ENCODE results near the gene MGAT3. TPM values are rescaled to one million over a fixed set of nuclear protein-coding genes. Genes with fewer than 3 reads are reported as not detected.

MGAT3 gene
- total RNA-seq, 1 experiment from 2014 or later = 0.57 TPM

DNA sequence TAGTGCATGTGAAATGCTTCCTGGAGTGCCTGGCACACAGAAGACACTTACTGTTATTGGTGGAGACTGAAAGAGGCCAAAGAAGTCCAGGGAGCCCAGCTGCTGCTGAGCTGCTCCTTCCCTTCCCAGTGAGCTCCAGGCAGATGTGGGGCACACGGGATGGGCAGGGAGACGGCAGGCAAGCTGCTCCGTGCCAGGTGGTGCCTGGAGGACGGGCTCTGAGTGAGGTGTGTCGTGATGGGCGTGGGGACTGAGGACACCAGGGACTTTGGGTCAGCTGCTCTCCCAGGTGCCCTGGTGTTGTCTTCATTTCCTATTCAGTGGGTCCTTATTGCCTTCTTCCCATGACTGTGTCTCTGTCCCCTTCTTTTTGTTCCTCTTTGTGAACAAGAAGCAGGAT lies 37.7 kb upstream of the MGAT3 start:
- POLR2A ChIA-PET = no interaction called here
- H3K27ac ChIP-seq (ENCODE audit: low read length) = no peak overlapping the region
- DNase-seq (ENCODE audit: low read depth, low spot score) = no peak
- in situ Hi-C loops (cut with HindIII; ENCODE audit: low pct_unique_long_range_greater_than_20kb, low sequenced_read_pairs) (no loop called here), intact Hi-C loops (cut with micrococcal nuclease; ENCODE audit: unreplicated experiment) (no loop called here)
- TF ChIP-seq, protein P1, sequence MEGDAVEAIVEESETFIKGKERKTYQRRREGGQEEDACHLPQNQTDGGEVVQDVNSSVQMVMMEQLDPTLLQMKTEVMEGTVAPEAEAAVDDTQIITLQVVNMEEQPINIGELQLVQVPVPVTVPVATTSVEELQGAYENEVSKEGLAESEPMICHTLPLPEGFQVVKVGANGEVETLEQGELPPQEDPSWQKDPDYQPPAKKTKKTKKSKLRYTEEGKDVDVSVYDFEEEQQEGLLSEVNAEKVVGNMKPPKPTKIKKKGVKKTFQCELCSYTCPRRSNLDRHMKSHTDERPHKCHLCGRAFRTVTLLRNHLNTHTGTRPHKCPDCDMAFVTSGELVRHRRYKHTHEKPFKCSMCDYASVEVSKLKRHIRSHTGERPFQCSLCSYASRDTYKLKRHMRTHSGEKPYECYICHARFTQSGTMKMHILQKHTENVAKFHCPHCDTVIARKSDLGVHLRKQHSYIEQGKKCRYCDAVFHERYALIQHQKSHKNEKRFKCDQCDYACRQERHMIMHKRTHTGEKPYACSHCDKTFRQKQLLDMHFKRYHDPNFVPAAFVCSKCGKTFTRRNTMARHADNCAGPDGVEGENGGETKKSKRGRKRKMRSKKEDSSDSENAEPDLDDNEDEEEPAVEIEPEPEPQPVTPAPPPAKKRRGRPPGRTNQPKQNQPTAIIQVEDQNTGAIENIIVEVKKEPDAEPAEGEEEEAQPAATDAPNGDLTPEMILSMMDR (IDR thresholded peaks at IDR 0.05) = no peak
- no peak for TF ChIP-seq POLR2AphosphoS5 (IDR thresholded peaks at IDR 0.05; ENCODE audit: low read depth, low read length)
- no peak for TF ChIP-seq TCF7L2 (IDR thresholded peaks at IDR 0.05; ENCODE audit: low read depth, low read length)
- no peak for TF ChIP-seq SIN3A (IDR thresholded peaks at IDR 0.05; ENCODE audit: borderline replicate concordance, insufficient read depth, low read depth, low read length)
- TF ChIP-seq, protein P2, sequence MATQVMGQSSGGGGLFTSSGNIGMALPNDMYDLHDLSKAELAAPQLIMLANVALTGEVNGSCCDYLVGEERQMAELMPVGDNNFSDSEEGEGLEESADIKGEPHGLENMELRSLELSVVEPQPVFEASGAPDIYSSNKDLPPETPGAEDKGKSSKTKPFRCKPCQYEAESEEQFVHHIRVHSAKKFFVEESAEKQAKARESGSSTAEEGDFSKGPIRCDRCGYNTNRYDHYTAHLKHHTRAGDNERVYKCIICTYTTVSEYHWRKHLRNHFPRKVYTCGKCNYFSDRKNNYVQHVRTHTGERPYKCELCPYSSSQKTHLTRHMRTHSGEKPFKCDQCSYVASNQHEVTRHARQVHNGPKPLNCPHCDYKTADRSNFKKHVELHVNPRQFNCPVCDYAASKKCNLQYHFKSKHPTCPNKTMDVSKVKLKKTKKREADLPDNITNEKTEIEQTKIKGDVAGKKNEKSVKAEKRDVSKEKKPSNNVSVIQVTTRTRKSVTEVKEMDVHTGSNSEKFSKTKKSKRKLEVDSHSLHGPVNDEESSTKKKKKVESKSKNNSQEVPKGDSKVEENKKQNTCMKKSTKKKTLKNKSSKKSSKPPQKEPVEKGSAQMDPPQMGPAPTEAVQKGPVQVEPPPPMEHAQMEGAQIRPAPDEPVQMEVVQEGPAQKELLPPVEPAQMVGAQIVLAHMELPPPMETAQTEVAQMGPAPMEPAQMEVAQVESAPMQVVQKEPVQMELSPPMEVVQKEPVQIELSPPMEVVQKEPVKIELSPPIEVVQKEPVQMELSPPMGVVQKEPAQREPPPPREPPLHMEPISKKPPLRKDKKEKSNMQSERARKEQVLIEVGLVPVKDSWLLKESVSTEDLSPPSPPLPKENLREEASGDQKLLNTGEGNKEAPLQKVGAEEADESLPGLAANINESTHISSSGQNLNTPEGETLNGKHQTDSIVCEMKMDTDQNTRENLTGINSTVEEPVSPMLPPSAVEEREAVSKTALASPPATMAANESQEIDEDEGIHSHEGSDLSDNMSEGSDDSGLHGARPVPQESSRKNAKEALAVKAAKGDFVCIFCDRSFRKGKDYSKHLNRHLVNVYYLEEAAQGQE (IDR thresholded peaks at IDR 0.05; ENCODE audit: insufficient read depth in 1 of 2, low read depth in 2 of 2, low read length in 1 of 2) = no peak
- no peaks in the 10 kb centered on the region for H3K4me1 ChIP-seq (ENCODE audit: control insufficient read depth, insufficient read depth, low read length)
- H3K36me3 ChIP-seq (ENCODE audit: control insufficient read depth, insufficient read depth, low read length) = 0 out of 2 replicates have a peak, but pooled peaks cover 3% of the 10 kb centered on the region
- H3K4me3 ChIP-seq (ENCODE audit: low read depth in 2 of 2, low read length in 2 of 2) = no peak overlapping the region
- ATAC-seq = no peak
- H3K9me3 ChIP-seq (ENCODE audit: control insufficient read depth, insufficient read depth, low read depth, low read length) = no peaks in the 10 kb centered on the region
- no TSS peak for BruUV-seq (replicated peaks)
- no peaks in the 10 kb centered on the region for H3K27me3 ChIP-seq (ENCODE audit: control insufficient read depth, insufficient read depth, low read length)
- CTCF ChIA-PET = no interaction called here

DNA sequence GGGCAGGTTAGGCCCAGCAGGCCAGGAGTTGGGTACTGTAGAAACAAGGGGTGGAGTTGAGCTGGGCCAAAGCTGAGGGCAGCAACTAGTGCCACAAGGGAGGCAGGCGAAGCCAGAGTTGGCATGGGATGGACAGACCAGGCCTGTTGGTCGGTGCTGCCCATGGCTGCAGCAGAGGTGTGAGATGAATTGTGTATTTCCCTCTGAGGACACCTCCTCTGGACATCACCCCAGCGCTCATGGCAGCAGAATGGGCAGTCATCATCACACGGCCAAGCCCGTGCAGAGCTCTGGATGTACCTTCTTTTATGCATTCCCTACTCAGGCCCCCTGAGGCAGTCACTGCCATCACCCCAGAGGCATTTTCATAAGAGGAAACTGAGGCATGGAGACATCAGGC lies 36.9 kb upstream of the MGAT3 start:
- Histone ChIP-seq H3K36me3 (ENCODE audit: control insufficient read depth, insufficient read depth, low read length) (0 out of 2 replicates have a peak, but pooled peaks cover 3% of the 10 kb centered on the region), H3K4me3 (ENCODE audit: low read depth in 2 of 2, low read length in 2 of 2) (no peak overlapping the region), H3K4me1 (ENCODE audit: control insufficient read depth, insufficient read depth, low read length) (no peaks in the 10 kb centered on the region), H3K9me3 (ENCODE audit: control insufficient read depth, insufficient read depth, low read depth, low read length) (no peaks in the 10 kb centered on the region), H3K27ac (ENCODE audit: low read length) (no peak overlapping the region), H3K27me3 (ENCODE audit: control insufficient read depth, insufficient read depth, low read length) (no peaks in the 10 kb centered on the region)
- ChIA-PET CTCF (no interaction called here), POLR2A (interaction anchor here (0.6 kb wide), 1 partner anchor 61 kb away, joined by 5 read pairs; no protein-coding TSS in a partner anchor)
- in situ Hi-C loops (cut with HindIII; ENCODE audit: low pct_unique_long_range_greater_than_20kb, low sequenced_read_pairs) = no loop called here
- DNase-seq (ENCODE audit: low read depth, low spot score) = no peak
- ATAC-seq = no peak
- intact Hi-C loops (cut with micrococcal nuclease; ENCODE audit: unreplicated experiment) = no loop called here
- no TSS peak for BruUV-seq (replicated peaks)
- no peak for TF ChIP-seq POLR2AphosphoS5 (IDR thresholded peaks at IDR 0.05; ENCODE audit: low read depth, low read length)
- TF ChIP-seq, protein P2 (IDR thresholded peaks at IDR 0.05; ENCODE audit: insufficient read depth in 1 of 2, low read depth in 2 of 2, low read length in 1 of 2) = no peak
- TF ChIP-seq, protein P1 (IDR thresholded peaks at IDR 0.05) = no peak
- no peak for TF ChIP-seq TCF7L2 (IDR thresholded peaks at IDR 0.05; ENCODE audit: low read depth, low read length)
- TF ChIP-seq SIN3A (IDR thresholded peaks at IDR 0.05; ENCODE audit: borderline replicate concordance, insufficient read depth, low read depth, low read length) = no peak
